ENCODE measurements around the gene TNFRSF17.
"Not testable (repeated sequence)": the region's sequence is repeated elsewhere in the genome, so short reads cannot be mapped to it uniquely, and the experiment has no call there.

Gene TNFRSF17

DNA sequence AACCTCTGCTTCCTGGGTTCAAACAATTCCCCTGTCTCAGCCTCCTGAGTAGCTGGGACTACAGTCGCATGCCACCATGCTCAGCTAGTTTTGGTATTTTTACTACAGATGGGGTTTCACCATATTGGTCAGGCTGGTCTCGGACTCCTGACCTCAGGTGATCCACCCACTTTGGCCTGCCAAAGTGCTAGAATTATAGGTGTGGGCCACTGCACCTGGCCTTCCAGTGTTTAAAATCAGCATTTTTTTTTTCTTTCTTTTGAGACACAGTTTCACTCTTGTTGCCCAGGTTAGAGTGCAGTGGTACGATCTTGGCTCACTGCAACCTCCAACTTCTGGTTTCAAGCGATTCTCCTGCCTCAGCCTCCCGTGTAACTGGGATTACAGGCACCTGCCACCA is 5.3 kb downstream of the TNFRSF17 start:
- not testable (repeated sequence) for DNase-seq (ENCODE audit: low spot score)

DNA sequence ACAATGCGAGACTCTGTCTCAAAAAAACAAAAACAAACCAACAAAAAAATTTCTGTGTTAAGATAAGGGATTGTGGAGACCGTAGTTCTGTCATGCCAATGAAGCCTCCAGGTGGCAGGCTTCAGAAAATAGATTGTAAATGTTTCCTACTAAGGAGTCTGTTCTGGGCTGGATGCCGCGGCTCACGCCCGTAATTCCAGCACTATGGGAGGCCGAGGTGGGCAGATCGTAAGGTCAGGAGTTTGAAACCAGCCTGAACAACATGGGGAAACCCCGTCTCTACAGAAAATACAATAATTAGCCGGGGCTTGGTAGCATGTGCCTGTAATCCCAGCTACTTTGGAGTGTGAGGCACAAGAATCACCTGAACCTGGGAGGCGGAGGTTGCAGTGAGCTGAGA is 7.1 kb downstream of the TNFRSF17 start:
- no peak for DNase-seq (ENCODE audit: low spot score)

DNA sequence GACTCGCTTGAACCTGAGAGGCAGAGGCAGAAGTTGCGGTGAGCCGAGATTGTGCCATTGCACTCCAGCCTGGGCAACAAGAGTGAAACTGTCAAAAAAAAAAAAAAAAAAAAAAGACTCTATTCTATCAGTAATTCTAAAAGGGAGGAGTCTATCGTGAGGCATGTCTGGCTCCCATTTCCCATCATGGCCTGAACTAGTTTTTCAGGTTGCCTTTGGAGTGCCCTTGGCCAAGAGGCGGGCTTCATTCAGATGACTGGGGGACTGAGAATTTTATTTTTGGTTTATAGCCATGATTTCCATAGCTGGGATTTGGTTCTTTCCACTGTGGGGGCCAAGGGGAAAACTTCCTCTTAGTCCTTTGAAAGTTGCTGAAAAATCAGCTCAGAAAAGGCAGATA is 8.1 kb downstream of the TNFRSF17 start:
- DNase-seq (ENCODE audit: low spot score), result no peak

DNA sequence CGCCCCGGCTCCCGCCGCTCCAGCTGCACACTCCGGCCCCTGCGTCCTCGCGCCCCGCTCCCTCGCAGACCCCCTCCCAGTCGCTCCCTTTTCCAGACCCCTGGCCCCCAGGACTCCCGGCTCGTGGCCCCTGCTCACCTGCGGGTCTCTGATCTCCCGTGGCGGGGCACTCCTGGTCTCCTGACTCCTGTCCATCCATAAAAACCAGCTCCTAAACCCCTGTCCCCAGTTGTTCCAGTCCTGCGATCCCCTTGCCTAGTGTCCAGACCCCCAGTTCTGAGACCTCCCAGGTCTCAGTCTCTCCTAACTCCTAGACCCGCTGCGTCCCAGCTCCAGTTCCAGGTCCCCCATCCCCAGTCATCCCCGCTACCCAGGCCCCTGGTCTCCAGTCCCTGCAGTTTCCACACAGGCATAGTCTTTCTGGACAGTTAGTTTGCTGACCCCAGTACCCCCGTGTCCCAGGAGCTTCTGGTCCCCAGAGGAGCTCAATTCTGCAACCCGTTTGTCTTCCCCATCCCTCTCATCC is 11.9 kb downstream of the TNFRSF17 start:
- DNase-seq (ENCODE audit: low spot score), result no peak

DNA sequence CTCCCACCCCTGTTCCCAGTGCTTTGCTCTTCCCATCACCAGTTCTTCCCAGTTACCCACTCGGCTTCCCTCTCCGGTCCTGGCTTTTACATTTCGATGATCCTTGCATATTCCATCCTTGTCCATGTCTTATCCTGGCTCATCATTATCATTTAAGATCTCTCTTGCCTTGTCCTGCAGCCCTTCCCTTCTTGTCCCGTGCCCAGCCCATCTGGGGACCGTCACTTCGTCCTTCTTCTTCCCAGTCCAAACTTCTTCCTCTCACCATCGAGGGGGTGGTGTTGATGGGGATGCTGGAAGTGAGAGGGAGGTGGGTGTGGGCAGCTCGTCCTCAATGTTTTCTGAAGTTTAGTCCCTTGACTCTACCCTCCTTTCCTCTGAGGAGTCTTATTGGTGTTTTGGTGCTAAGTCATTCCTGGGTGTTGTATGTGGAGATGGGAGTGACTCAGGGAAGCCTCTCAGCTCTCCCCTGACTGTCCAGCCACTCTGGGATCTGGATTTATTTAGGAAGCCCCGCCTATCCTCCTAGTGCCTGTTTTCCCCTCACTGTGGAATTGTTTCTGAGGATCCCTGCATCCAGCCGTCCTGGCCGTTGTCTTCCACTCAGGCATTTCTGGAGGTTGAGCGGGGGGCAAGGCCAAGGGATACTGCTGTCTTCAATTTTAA is 12.5 kb downstream of the TNFRSF17 start:
- DNase-seq (ENCODE audit: low spot score), result peak; percentile 89

DNA sequence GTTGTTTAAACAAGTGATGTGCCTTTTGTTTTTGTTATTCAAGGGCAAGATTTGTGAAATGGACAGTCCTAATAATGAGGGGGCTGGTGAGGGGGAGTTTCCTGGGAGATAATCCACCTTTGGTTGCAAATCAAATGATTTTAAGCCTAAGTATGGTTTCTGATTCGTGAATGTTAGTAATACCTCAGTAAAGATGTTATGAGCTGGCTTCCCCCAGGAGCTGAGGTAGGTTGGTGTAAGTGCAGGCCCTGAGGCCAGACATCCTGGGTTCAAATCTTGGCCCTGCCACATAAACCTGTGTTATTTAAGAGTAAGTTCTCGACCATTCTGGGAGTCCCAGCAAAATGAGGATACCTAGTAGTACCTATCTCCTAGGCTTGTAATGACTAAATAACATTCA is 13.1 kb downstream of the TNFRSF17 start:
- no peak for DNase-seq (ENCODE audit: low spot score)

DNA sequence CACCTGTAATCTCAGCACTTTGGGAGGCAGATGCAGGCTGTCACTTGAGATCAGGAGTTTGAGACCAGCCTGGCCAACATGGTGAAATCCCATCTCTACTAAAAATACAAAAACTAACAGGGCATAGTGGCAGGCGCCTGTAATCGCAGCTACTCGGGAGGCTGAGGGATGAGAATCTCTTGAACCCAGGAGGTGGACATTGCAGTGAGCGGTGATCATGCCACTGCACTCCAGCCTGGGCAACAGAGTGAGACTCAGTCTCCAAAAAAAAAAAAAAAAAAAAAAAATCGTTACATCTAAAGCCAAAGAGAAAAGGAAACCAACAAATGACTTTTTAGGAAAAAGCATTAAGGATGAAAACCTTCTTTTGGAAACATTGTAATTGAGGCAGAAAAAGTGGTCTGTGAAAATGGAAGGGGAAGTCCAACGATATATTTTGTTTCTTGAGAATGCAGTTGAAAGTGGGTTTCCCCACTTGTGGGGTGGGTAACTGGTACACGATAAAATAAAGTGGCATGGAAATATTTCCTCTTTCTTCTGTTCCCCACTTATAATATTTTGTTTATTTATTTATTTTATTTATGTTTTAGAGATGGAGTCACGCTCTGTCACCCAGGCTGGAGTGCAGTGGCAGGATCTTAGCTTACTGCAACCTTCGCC is 14.1 kb downstream of the TNFRSF17 start:
- no peak for DNase-seq (ENCODE audit: low spot score)

DNA sequence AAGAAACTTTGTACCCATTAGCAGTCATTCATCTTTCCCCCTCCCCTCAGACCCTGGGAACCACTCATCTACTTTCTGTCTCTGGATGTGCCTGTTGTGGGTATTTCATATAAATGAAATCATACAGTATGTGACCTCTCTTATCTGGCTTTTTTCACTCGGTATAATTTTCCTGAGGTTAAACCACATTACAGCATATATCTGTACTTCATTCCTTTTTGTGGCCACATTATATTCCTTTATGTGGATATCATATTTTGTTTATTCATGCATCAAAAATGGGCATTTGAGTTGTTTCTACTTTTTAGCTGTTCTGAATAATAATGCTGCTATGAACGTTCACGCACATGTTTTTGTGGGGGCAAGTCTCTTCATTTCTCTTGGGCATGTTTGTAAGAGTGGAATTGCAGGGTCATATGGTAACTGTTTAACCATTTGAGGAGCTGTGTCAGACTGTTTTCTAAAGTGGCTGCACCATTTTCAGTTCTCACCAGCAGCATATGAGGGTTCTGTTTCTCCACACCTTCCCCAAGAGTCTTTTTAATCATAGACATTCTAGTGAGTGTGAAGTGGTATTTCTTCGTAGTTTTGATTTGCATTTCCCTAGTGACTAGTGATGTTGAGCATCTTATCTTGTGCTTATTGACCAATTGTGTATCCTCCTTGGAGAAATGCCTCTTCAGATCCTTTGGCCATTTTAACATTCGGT is 15.3 kb downstream of the TNFRSF17 start:
- DNase-seq (ENCODE audit: low spot score), result no peak

DNA sequence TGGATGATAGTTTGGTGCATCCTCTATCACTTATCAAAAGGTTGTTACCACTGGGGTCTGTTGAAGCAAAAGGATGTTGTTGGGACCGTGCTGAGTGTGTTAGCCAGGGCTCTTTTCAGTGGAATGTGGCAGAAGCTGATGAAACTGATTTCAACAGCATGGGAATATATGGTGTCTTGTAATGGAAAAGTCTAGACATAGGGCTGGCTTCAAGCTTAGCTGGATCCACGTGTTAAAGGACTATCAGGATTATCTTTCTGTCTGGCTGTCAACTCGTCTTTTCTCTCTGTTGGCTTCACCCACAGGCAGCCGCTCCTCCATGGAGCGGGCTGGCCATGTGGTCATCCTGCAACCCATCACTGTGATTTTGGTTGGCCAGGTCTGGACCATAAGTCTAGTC is 20.2 kb downstream of the TNFRSF17 start:
- no peak for DNase-seq (ENCODE audit: low spot score)

DNA sequence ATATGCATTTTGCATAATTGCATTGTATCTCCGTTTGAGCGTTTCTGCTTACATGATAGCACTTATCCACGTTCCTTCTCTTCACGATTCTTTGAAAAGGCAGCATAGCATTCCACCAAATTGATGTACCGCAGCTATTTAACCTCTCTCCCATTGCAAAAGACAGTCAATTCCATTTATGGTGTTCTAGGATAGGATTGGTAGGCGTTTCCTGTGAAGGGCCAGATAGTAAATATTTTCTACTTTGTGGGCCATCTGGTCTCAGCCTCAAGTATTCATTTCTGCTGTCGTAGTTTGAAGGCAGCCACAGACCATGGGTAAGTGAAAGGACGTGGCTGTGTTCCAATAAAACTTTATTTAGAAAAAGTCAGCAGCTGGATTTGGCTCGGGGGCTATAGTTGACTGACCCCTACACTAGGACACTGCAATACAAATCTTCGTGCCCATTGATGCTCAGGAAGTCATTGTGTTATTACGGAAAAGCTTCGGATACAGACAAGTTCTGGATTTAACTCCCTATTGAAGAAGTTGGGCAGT is 21.6 kb downstream of the TNFRSF17 start:
- no peak for DNase-seq (ENCODE audit: low spot score)

DNA sequence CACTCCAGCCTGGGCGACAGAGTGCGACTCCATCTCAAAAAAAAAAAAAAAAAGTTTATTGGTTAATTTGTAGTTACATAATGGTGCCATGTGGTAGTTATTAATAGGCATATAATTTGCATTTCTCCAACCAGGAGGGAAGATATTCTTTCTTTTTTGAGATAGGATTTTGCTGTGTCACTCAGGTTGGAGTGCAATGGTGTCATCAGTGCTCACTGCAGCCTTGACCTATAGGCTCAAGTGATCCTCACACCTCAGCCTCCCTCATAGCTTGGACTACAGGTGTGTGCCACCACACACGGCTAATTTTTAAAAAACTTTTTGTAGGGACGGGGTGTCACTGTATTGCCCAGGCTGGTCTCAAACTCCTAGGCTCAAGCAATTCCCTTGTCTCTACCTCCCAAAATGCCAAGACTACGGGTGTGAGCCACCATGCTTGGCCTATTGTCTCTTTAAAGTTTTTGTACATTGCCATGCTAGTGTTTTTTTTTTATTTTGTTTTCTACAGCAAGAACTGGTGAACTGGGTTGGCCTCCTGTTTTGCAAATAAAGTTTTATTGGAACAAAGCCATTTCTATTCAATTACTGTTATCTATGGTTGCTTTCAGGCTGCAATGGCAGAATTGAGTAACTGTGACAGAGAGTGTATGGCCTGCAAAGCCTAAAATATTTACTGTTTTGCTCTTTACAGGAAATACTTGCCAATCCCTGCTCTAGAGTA is 23.4 kb downstream of the TNFRSF17 start:
- no peak for DNase-seq (ENCODE audit: low spot score)

DNA sequence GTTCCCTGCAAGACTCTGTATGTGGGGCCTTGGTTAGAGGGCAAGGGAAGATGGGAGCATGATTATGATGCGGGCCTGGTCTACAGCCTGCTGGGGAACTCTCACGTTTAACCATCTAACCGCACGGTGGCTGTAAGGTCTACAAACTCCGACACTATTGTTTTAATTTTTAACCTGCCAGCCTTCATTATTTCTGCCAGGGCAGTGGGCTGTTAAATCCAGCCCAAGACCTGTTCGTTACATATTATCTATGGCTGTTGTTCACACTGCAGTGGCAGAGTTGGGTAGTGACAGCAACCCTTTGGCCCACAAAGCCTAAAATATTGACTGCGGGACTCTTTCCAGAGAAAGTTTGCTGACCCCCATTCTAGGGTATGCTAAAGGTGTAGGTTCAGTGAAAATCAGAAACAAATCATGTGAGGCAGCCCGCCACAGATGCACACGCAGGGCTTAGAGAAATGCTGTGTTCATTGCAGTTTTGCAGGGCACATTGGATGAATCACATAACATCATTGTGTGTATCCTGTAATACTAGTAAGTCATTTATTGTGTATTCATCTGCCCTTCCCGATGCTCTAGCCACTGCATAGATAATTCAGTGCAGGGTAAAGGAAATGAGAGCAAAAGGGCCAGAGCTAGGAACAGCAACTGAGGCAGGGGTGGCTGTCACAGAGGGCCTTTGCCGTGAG is 25.8 kb downstream of the TNFRSF17 start:
- no peak for DNase-seq (ENCODE audit: low spot score)

DNA sequence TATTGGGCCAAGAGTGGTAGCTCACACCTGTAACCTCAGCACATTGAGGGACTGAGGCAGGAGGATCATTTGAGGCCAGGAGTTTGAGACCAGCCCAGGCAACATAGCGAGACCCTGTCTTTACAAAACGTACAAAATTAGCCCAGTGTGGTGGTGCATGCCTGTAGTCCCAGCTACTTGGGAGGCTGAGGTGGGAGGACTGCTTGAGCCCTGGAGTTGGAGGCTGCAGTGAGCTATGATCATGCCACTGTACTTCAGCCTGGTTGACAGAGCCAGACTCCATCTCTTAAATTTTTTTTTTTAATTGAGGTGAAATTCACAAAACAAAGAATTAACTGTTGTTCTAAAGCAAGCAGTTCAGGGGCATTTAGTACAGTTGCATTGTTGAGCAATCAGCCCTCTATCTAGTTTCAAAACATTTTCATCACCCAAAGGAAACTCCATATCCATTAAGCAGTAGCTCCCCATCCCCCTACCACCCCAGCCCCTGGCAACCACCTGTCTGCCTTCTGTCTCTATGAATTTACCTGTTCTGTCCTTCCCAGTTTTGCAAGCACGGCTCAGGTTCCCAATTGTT is 27.1 kb downstream of the TNFRSF17 start:
- no peak for DNase-seq (ENCODE audit: low spot score)

DNA sequence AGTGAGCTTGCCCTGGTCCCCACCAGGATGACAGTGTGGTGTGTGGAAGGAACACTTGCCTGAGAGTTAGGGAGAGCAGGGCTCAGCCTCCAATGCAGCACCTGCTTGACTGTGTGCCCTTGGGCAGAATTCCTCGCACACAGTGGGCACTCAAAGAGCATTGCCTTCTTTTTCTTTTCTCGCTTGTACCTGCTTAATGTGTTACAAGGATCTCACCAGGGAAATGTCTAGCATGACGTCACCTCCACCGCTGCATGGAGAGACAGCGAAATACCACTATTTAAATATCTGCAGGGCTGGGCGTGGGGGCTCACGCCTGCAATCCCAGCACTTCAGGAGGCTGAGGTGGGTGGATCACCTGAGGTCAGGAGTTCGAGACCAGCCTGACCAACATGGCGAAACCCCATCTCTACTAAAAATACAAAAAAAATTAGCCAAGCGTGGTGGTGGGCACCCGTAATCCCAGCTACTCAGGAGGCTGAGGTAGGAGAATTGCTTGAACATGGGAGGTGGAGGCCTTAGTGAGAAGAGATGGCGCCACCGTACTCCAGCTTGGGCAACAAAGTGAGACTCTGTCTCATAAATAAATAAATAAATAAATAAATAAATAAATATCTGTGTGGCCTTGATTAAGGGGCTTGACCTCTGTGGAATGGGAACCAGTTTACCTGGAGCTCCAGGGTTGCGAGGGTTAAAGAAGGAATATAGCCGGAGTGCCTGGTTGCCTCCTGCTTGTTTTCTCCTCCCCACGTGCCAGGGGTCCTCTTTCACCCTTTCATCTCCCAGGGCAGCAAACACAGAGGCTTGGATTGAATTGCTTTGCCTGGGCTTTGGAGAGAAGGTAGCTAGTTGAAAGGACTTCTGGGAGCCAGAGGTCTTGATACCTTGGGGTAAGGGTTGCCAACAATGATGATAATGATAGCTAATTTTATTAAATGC is 27.8 kb downstream of the TNFRSF17 start:
- no peak for DNase-seq (ENCODE audit: low spot score)

DNA sequence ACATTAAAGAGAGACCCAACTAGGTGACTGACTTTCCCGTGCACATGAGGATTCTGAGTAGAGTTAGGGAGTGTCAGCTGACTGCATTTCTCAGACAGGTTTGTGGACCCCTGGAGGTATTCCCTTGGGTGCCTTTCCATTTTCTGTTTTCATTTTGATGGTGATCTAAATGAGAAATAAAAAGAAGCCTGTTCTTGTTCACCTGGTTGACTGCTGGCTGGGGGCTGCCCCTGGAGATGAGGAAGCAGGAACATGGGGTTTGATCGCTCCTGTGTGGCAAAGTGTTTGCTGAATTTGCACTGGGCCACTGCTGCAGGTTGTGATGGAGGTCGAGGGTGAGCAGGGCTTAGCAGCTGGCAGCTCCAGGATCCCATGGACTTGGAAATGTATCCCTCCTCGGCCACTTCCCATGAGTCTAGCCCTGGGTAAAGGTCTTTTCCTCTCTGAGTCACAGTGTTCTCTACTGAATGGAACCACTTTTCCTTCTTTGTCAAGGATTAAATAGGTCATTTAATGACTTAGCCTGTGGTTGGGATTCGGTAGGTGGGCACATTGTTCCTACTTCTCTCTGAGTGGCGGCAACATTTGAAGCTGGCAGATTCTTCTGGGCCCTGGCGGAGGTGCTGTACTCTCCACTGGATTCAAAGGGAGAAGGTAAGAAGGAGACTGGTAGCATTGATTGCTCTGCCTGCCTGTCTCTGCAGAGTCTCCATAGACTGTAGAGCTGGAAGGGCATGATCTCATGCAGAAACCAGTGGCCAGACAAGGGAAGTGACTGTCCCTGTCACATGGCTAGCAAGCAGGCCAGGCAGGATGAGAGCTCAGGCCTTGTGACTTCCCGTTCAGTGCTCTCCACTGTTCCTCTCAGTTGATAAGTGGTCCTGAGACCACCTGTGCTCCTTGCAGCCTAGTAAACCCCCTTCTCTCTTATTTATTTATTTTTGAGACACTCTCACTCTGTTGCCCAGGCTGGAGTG is 29.4 kb downstream of the TNFRSF17 start:
- peak; percentile 59 for DNase-seq (ENCODE audit: low spot score)

DNA sequence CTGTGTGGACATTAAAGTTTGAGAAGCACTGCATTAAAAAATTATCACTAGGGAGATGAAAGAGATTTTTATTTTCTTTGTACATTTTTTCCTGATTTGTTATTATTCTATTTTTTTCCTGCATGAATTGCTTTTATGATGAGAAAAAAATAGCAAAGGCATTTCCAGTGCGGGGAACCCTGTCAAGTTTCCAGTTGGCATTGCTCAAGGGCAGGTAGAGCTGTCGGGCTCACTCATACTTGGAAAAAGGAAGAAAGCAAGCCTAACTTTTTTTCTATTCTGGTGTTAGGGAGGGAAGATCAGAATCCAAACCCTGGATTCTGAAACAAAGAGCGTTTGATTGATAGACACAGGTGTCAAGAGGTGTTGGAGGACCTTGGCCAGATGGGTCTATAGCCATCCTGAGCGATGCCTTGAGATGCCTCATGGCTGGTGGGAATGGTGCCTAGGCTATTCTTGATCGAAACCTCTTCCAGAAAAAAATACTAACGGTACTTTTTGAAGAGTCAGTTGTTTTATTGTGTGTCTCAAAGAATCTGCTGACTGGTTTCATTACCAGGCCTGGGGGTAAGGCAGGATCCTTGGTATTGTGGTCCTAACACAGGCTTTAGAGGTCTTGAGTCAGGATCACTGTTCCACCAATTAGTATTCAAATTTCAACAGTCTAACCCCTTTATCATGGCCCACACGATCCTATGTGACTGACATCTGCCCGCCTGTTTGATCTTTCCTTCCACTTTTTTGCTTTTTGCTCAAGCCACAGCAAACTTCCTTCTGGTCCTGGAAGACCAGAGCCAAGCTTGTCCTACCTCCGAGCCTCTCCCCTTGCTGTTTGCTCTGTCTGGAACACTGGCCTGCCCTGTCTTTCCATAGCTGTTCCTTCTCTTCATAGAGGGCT is 31.7 kb downstream of the TNFRSF17 start:
- no peak for DNase-seq (ENCODE audit: low spot score)

DNA sequence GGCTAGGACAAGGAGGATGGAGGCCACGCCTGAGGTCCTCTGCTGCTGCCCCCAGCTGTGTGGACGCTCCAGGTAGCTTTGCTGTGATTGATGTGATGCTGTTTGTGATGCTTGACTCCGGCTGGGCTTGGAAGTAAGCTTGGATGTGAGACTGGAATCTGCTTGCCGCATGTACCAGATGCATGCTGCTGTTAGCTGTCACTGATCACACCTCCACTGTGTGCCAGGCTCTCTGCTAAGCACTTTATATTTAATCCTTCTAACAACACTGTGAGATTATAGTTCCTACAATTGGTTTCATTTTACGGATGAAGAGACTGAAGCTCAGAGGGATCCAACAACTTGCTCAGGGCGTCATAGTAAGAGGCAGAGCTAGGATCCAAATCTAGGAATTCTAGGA is 35.0 kb downstream of the TNFRSF17 start:
- DNase-seq (ENCODE audit: low spot score), result no peak

All from AG20443 (cell line).